ENCODE results near the gene ARHGAP33. TPM values are rescaled to one million over a fixed set of nuclear protein-coding genes. Genes with fewer than 3 reads are reported as not detected.

Gene ARHGAP33
- total and polyA plus RNA-seq, 2 donors (not counting 3 experiments of a cell fraction or from before 2014, with no cell fraction given): 11.0 to 18.4 TPM

GRCh38 chr19:35801828-35802227, 26.5 kb downstream of the ARHGAP33 start:
- no peaks in the 10 kb centered on the region for H4K20me1 ChIP-seq (replicated peaks; ENCODE audit: control insufficient read depth, extremely low read depth, insufficient read depth, low read length)
- POLR2A ChIA-PET: no interaction called here
- TF ChIP-seq MYC (IDR thresholded peaks at IDR 0.05; ENCODE audit: low read depth, low read length): no peak
- BruUV-seq (replicated peaks): no TSS peak
- intact Hi-C loops (cut with micrococcal nuclease): no loop called here
- no peak overlapping the region for H3K9ac ChIP-seq (replicated peaks; ENCODE audit: extremely low read depth, insufficient read depth, low read length)
- no peaks in the 10 kb centered on the region for H3K9me1 ChIP-seq (replicated peaks; ENCODE audit: control insufficient read depth, extremely low read depth, insufficient read depth, low read length)
- H3K4me2 ChIP-seq (ENCODE audit: insufficient read depth, low read length): no peak overlapping the region
- no peaks in the 10 kb centered on the region for H3K4me1 ChIP-seq (ENCODE audit: control insufficient read depth, extremely low read depth, insufficient read depth, low read length)
- DNase-seq (ENCODE audit: low read depth, low spot score): no peak
- H3K36me3 ChIP-seq (ENCODE audit: control insufficient read depth in 2 of 2, extremely low read depth in 1 of 2, insufficient read depth in 2 of 2, low read length in 2 of 2): no peaks in the 10 kb centered on the region
- dilution Hi-C loops (cut with MboI; ENCODE audit: extremely low pct_ligation_motif_present, low sequenced_read_pairs): no loop called here
- CTCF ChIA-PET: no interaction called here
- no peaks in the 10 kb centered on the region for H3K9me3 ChIP-seq (replicated peaks; ENCODE audit: control insufficient read depth, insufficient read depth, low read length)
- no peak overlapping the region for H2AFZ ChIP-seq (ENCODE audit: low read depth, low read length)
- H3K79me2 ChIP-seq (ENCODE audit: control insufficient read depth, insufficient read depth, low read length): no peaks in the 10 kb centered on the region
- no peak overlapping the region for H3K27ac ChIP-seq (ENCODE audit: insufficient read depth, low read depth, low read length)
- H3K27me3 ChIP-seq (ENCODE audit: control insufficient read depth in 2 of 2, insufficient read depth in 2 of 2, low read length in 2 of 2): peaks cover 4 to 10% of the 10 kb centered on the region in 2 experiments
- H3K4me3 ChIP-seq (replicated peaks in 1 of 3; ENCODE audit: insufficient read depth in 1 of 3, low read depth in 1 of 3, low read length in 3 of 3): no peak overlapping the region
- FAIRE-seq: no peak

DNA sequence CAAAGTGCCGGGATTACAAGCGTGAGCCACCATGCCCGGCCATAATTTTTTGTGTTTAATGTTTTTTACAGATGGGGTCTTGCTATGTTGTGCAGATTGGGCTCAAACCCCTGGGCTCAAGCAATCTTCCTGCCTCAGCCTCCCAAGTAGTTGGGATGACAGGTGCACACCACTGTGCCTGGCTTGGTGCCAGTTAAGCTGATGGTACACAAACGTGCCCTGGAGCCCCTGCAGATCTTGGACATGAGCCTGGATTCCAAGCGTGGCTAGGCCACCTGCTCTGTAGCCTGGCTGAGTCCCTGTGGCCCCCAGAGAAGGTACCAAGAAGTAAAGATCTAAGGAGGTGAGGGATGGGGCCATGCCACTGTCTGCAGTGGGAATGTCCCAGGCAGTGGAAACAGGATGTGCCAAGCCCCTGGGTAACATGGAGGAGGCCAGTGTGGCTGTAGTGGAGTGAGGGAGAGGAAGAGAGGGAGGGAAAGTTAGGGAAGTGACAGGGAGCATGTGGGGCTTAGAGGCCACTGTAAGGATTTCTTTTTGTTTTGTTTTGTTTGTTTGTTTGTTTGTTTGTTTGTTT, 30.2 kb downstream of the ARHGAP33 start:
- Histone ChIP-seq H3K4me3 (replicated peaks in 1 of 3; ENCODE audit: insufficient read depth in 1 of 3, low read depth in 1 of 3, low read length in 3 of 3) (no peak overlapping the region), H3K36me3 (ENCODE audit: control insufficient read depth in 2 of 2, extremely low read depth in 1 of 2, insufficient read depth in 2 of 2, low read length in 2 of 2) (no peaks in the 10 kb centered on the region), H3K4me1 (ENCODE audit: control insufficient read depth, extremely low read depth, insufficient read depth, low read length) (no peaks in the 10 kb centered on the region), H3K27me3 (ENCODE audit: control insufficient read depth in 2 of 2, insufficient read depth in 2 of 2, low read length in 2 of 2) (peaks cover 2 to 3% of the 10 kb centered on the region in 2 experiments), H2AFZ (ENCODE audit: low read depth, low read length) (no peak overlapping the region), H4K20me1 (replicated peaks; ENCODE audit: control insufficient read depth, extremely low read depth, insufficient read depth, low read length) (no peaks in the 10 kb centered on the region), H3K27ac (ENCODE audit: insufficient read depth, low read depth, low read length) (no peak overlapping the region), H3K79me2 (ENCODE audit: control insufficient read depth, insufficient read depth, low read length) (no peaks in the 10 kb centered on the region), H3K9me1 (replicated peaks; ENCODE audit: control insufficient read depth, extremely low read depth, insufficient read depth, low read length) (no peaks in the 10 kb centered on the region), H3K9me3 (replicated peaks; ENCODE audit: control insufficient read depth, insufficient read depth, low read length) (no peaks in the 10 kb centered on the region), H3K9ac (replicated peaks; ENCODE audit: extremely low read depth, insufficient read depth, low read length) (no peak overlapping the region), H3K4me2 (ENCODE audit: insufficient read depth, low read length) (no peak overlapping the region)
- BruUV-seq (replicated peaks): no TSS peak
- TF ChIP-seq FOS (IDR thresholded peaks at IDR 0.05; ENCODE audit: borderline replicate concordance, insufficient read depth, low read length) (no peak), JUN (IDR thresholded peaks at IDR 0.05; ENCODE audit: borderline replicate concordance, insufficient read depth, insufficient read length, low read depth) (no peak)
- TF ChIP-seq, protein P1, sequence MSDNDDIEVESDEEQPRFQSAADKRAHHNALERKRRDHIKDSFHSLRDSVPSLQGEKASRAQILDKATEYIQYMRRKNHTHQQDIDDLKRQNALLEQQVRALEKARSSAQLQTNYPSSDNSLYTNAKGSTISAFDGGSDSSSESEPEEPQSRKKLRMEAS (IDR thresholded peaks at IDR 0.05; ENCODE audit: insufficient read depth, insufficient read length): no peak
- POLR2A ChIA-PET: no interaction called here
- intact Hi-C loops (cut with micrococcal nuclease): no loop called here
- CTCF ChIA-PET: no interaction called here
- no peak for FAIRE-seq
- dilution Hi-C loops (cut with MboI; ENCODE audit: extremely low pct_ligation_motif_present, low sequenced_read_pairs): no loop called here
- DNase-seq (ENCODE audit: low read depth, low spot score): no peak

Measured in endothelial cell of umbilical vein (primary cell).